GM12878 (cell line): ENCODE data around the gene CHRND. TPM values are rescaled to one million over a fixed set of nuclear protein-coding genes. Genes with fewer than 3 reads are reported as not detected.

ENCODE experiments used
- ATAC-seq: fragments of 200-7000 bp; cut with Tn5 transposase; 3 replicates; pipeline ENCODE4 v1.9.1; 2020; ENCODE audit warnings: mild to moderate bottlenecking, moderate library complexity
- BruUV-seq: library from RNA; stranded (reverse); fragments of 400-500 nt; replicated peaks from 2 replicates; lab custom pipeline; 2021; lab: Mats Ljungman, UMichigan
- CTCF ChIA-PET: fragments of 300-600 bp; sonication (Branson Sonifier 250); formaldehyde crosslinking; extraction: SDS; loops from one replicate; lab custom pipeline; 2021; ENCODE audit warnings: inconsistent platforms; lab: Yijun Ruan, JAX
- POLR2A ChIA-PET: fragments of 350-600 bp; formaldehyde crosslinking; extraction: SDS; loops from one replicate; lab custom pipeline; 2021; ENCODE audit warnings: inconsistent platforms; lab: Charles Lee
- RAD21 ChIA-PET: fragments of 300-600 bp; sonication (Branson Sonifier 250); formaldehyde crosslinking; loops from one replicate; lab custom pipeline; 2023; ENCODE audit warnings: antibody characterized with exemption; ENCODE audit not compliant: unreplicated experiment; lab: Charles Lee
- SMC1A ChIA-PET: fragments of 300-600 bp; sonication (Branson Sonifier 250); formaldehyde crosslinking; loops from one replicate; lab custom pipeline; 2023; ENCODE audit not compliant: unreplicated experiment, uncharacterized antibody; lab: Charles Lee
- DNase-seq: peaks from one replicate; pipeline ENCODE4 v3.0.0-alpha.2; 2011; ENCODE audit warnings: low read depth, low spot score
- FAIRE-seq: peaks from 3 replicates; lab custom pipeline; 2011; peaks lifted over from hg19 to GRCh38; lab: Jason Lieb, UNC
- H2AFZ ChIP-seq: 2 replicates; pipeline ENCODE4 v1.6.0; 2011; ENCODE audit warnings: low read depth, low read length, control low read depth; ENCODE audit not compliant: control insufficient read depth
- H3K27ac ChIP-seq: 2 replicates; pipeline ENCODE4 v1.5.1; 2011; ENCODE audit warnings: control low read depth; ENCODE audit not compliant: control insufficient read depth, insufficient read depth
- H3K27me3 ChIP-seq, 2 experiments: replicated peaks in 1 of 2; 2 replicates each; pipeline versions ENCODE4 v1.6.0 to v1.6.1; 2011; ENCODE audit warnings: low read length in 1 of 2; ENCODE audit not compliant: control insufficient read depth in 2 of 2, insufficient read depth in 2 of 2
- H3K36me3 ChIP-seq, 2 experiments: 2 replicates each; pipeline ENCODE4 v1.5.1; 2011; ENCODE audit warnings: low read length in 1 of 2; ENCODE audit not compliant: control insufficient read depth in 2 of 2, insufficient read depth in 2 of 2
- H3K4me1 ChIP-seq: 2 replicates; pipeline ENCODE4 v1.6.1; 2011; ENCODE audit warnings: mild to moderate bottlenecking, low read length, moderate library complexity, mixed read lengths; ENCODE audit not compliant: control insufficient read depth, insufficient read depth
- H3K4me2 ChIP-seq: 2 replicates; pipeline ENCODE4 v1.6.0; 2011; ENCODE audit warnings: control low read depth; ENCODE audit not compliant: control insufficient read depth, insufficient read depth
- H3K4me3 ChIP-seq: fragments of 200-600 bp; sonication (generic); 2 replicates; pipeline ENCODE4 v1.5.1; 2016
- H3K79me2 ChIP-seq: 2 replicates; pipeline ENCODE4 v1.6.0; 2011; ENCODE audit warnings: low read length; ENCODE audit not compliant: control insufficient read depth, insufficient read depth
- H3K9ac ChIP-seq: 2 replicates; pipeline ENCODE4 v1.8.0; 2011; ENCODE audit warnings: low read length, control low read depth, mixed read lengths; ENCODE audit not compliant: control insufficient read depth, insufficient read depth
- H3K9me3 ChIP-seq: replicated peaks from 3 replicates; pipeline ENCODE4 v1.5.1; 2011; ENCODE audit warnings: mild to moderate bottlenecking, low read length; ENCODE audit not compliant: control insufficient read depth, insufficient read depth
- H4K20me1 ChIP-seq: 2 replicates; pipeline ENCODE4 v1.6.0; 2011; ENCODE audit not compliant: control insufficient read depth, insufficient read depth
- CHD2 ChIP-seq: IDR thresholded peaks from 2 replicates; pipeline ENCODE4 v1.6.1; 2011; ENCODE audit warnings: low read depth, low read length, improper control_type of control experiment, borderline replicate concordance
- DPF2 ChIP-seq: fragments of 450-650 bp; IDR thresholded peaks from 2 replicates; pipeline ENCODE4 v1.6.1; 2017; ENCODE audit warnings: mild to moderate bottlenecking
- EP300 ChIP-seq, 2 experiments: fragments of 150-350 bp in 1 of 2; IDR thresholded peaks; 2 replicates each; pipeline ENCODE4 v1.6.1; 2011 to 2012; ENCODE audit warnings: low read depth in 2 of 2, low read length in 2 of 2, borderline replicate concordance in 1 of 2, improper control_type of control experiment in 1 of 2, inconsistent platforms in 1 of 2; ENCODE audit not compliant: control insufficient read depth in 1 of 2
- ESRRA ChIP-seq: IDR thresholded peaks from 2 replicates; pipeline ENCODE4 v1.6.1; 2012; ENCODE audit warnings: mild to moderate bottlenecking, low read length, improper control_type of control experiment
- GABPA ChIP-seq: IDR thresholded peaks from 2 replicates; pipeline ENCODE4 v1.6.1; 2014; ENCODE audit warnings: antibody characterized with exemption, low read depth, mild to moderate bottlenecking, inconsistent platforms
- KLF5 ChIP-seq: fragments of 450-650 bp; IDR thresholded peaks from 2 replicates; pipeline ENCODE4 v1.6.1; 2014; ENCODE audit warnings: mild to moderate bottlenecking; ENCODE audit not compliant: partially characterized antibody
- NFXL1 ChIP-seq: fragments of 450-650 bp; IDR thresholded peaks from 2 replicates; pipeline ENCODE4 v1.6.1; 2017; ENCODE audit warnings: antibody characterized with exemption, mild to moderate bottlenecking, borderline replicate concordance
- PAX5 ChIP-seq: IDR thresholded peaks from 2 replicates; pipeline ENCODE4 v1.6.1; 2011; ENCODE audit warnings: low read depth, low read length, borderline replicate concordance
- PML ChIP-seq: IDR thresholded peaks from 2 replicates; pipeline ENCODE4 v1.6.1; 2012; ENCODE audit warnings: low read length, inconsistent platforms
- RFX5 ChIP-seq: IDR thresholded peaks from 2 replicates; pipeline ENCODE4 v1.6.1; 2011; ENCODE audit warnings: low read depth, low read length, improper control_type of control experiment
- RUNX3 ChIP-seq: IDR thresholded peaks from 2 replicates; pipeline ENCODE4 v1.6.1; 2012; ENCODE audit warnings: low read length, inconsistent platforms
- SMAD1 ChIP-seq: fragments of 450-650 bp; IDR thresholded peaks from 2 replicates; pipeline ENCODE4 v1.6.1; 2018; ENCODE audit warnings: mild to moderate bottlenecking, low read depth; ENCODE audit not compliant: partially characterized antibody
- SMC3 ChIP-seq: IDR thresholded peaks from 2 replicates; pipeline ENCODE4 v1.6.1; 2011; ENCODE audit warnings: low read length, improper control_type of control experiment, borderline replicate concordance
- TAF1 ChIP-seq: IDR thresholded peaks from 2 replicates; pipeline ENCODE4 v1.6.1; 2011; ENCODE audit warnings: mild to moderate bottlenecking, low read depth, low read length, borderline replicate concordance
- USF1 ChIP-seq: IDR thresholded peaks from 2 replicates; pipeline ENCODE4 v1.6.1; 2011; ENCODE audit warnings: borderline replicate concordance, low read depth, mild to moderate bottlenecking, moderate library complexity, mixed read lengths, low read length; ENCODE audit not compliant: insufficient read depth; ENCODE audit errors: extremely low read length
- ZNF217 ChIP-seq: fragments of 450-650 bp; IDR thresholded peaks from 2 replicates; pipeline ENCODE4 v1.6.1; 2017; ENCODE audit warnings: antibody characterized with exemption, mild to moderate bottlenecking
- ZNF24 ChIP-seq: fragments of 450-650 bp; IDR thresholded peaks from 2 replicates; pipeline ENCODE4 v1.6.1; 2017; ENCODE audit warnings: antibody characterized with exemption, mild to moderate bottlenecking
- ZZZ3 ChIP-seq: IDR thresholded peaks from 2 replicates; pipeline ENCODE4 v1.6.1; 2011; ENCODE audit warnings: low read depth; ENCODE audit not compliant: control insufficient read depth, insufficient read length
- WGBS: methylation state at CpG from one replicate; pipeline ENCODE4 v1.1.6; 2016; ENCODE audit warnings: low lambda C conversion rate; ENCODE audit not compliant: insufficient replicate concordance, insufficient coverage; ENCODE audit errors: missing lambda C conversion rate; 5-methylcytosine and 5-hydroxymethylcytosine counted together
- in situ Hi-C: fragments of 300-500 bp; cut with MboI; formaldehyde crosslinking; loops from 9 replicates; pipeline ENCODE4 v1.14.3; 2018; ENCODE audit warnings: mixed read lengths
- intact Hi-C: fragments of 100-400 bp; cut with micrococcal nuclease; formaldehyde crosslinking; loops from one replicate; pipeline ENCODE4 v1.14.2; 2022; ENCODE audit not compliant: unreplicated experiment
- polyA plus RNA-seq, 11 experiments: library from polyadenylated mRNA; depleted of rRNA in 4 of 11; unstranded in 6 of 11; stranded (reverse) in 5 of 11; fragments of >200 nt; fragmentation: Nextera tagmentation in 4 of 11; fragmentation: Illumina TruSeq in 1 of 11; extraction: Ambion mirVana in 4 of 11; extraction: Trizol in 1 of 11; gene quantifications; 1 replicate in 1 of 11; 2 replicates in 10 of 11; pipeline versions ENCODE4 v1.2.1 to v1.2.3, GENCODE V29; 2011 to 2016; ENCODE audit warnings: inconsistent platforms in 2 of 11, missing spikeins in 2 of 11, low read depth in 1 of 11
- total RNA-seq, 4 experiments: library from RNA; depleted of rRNA in 3 of 4; stranded (reverse); fragments of >200 nt in 3 of 4; fragmentation: Illumina TruSeq in 1 of 4; extraction: Trizol in 1 of 4; gene quantifications; 2 replicates each; pipeline versions ENCODE4 v1.2.1 to v1.2.3, GENCODE V29; 2013 to 2021

The CHRND gene
- total and polyA plus RNA-seq, 10 of the 15 experiments (the other 5 are each of a cell fraction or from before 2014, with no cell fraction given): not detected

GRCh38 chr2:232485348-232485756 is 40.6 kb upstream of the CHRND start (continued):
- no peak for TF ChIP-seq RFX5
- TF ChIP-seq KLF5: no peak

GRCh38 chr2:232485757-232486557 is 40.0 kb upstream of the CHRND start:
- ChIA-PET RAD21 (no interaction called here), POLR2A (no interaction called here), SMC1A (no interaction called here), CTCF (no interaction called here)
- no peaks in the 10 kb centered on the region for H4K20me1 ChIP-seq
- DNase-seq (no peak), FAIRE-seq (no peak), ATAC-seq (no peak)
- peaks cover 0 to 16% of the 10 kb centered on the region in 2 experiments; a peak in 3 of 4 replicates for H3K27me3 ChIP-seq
- no TSS peak for BruUV-seq
- no peak overlapping the region for H3K4me3 ChIP-seq
- no peak overlapping the region for H3K27ac ChIP-seq
- H3K79me2 ChIP-seq: no peaks in the 10 kb centered on the region
- WGBS: 34% methylated on average over 91 of the region's 111 CpGs
- TF ChIP-seq SMAD1 (no peak), DPF2 (no peak), PML (no peak), EP300 (IDR thresholded peaks at IDR 0.05; ENCODE audit: borderline replicate concordance in 1 of 2, control insufficient read depth in 1 of 2, low read depth in 2 of 2, low read length in 2 of 2) (no peak), ZNF24 (no peak), PAX5 (no peak), CHD2 (no peak), USF1 (no peak), RUNX3 (no peak), TAF1 (no peak), ZNF217 (no peak), GABPA (no peak), NFXL1 (no peak), ZZZ3 (no peak), RFX5 (no peak), SMC3 (no peak), ESRRA (no peak)
- H3K9ac ChIP-seq: no peak overlapping the region
- H2AFZ ChIP-seq: no peak overlapping the region
- no peaks in the 10 kb centered on the region for H3K9me3 ChIP-seq
- intact Hi-C loops: no loop called here
- H3K4me1 ChIP-seq: no peaks in the 10 kb centered on the region
- in situ Hi-C loops: no loop called here
- H3K4me2 ChIP-seq: no peak overlapping the region
- no peaks in the 10 kb centered on the region for H3K36me3 ChIP-seq
